ENCODE results near the gene GPR153.
"Not testable (repeated sequence)": the region's sequence is repeated elsewhere in the genome, so short reads cannot be mapped to it uniquely, and the experiment has no call there.

GPR153 gene

DNA sequence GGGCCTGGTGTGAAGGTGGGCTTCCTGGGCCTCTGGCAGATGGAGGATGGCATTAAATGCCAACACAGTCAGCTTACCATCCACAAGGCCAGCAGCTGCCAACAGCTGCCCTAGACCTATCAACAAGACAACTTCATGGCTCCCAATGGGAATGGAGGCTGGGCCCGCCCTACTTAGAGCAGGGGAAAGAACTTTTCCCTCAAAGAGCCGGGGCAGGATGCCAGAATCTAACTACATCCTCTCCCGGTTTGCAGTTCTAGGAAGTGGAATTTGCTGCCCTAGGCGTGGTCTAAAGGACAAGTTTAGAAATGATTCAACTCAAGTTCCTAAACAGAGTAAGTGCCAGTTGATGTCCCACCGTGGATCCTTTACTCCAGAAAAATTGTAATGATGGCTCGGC, 38.3 kb downstream of the GPR153 start:
- DNase-seq = no peak

DNA sequence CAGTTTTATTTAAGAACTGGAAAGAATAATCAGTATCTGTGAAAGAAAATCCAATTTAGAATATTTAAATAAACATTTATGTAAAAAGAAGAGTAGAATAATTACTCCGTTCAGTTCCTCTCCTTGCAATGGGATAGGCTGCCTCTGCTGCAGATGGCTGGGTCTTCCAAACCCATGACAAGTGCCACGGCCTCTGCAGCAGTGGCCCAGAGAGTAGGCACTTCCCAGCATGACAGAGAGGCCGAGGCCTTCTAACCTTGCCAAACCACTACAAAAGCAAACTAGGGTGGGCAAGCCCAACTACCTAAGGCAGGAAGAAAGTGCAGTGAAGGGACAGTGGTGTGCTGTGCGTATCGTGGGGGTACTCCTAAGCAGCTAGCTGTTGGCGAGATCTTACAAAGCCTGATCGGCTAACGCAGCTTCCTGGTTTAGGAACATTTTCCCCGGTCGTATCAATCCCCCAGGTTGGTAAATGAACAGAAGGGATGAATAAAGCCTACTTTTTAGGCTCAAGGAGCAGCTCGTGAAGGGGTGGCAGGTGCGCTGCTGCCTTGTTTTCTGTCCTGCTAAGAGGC, 39.6 kb downstream of the GPR153 start:
- DNase-seq = no peak

DNA sequence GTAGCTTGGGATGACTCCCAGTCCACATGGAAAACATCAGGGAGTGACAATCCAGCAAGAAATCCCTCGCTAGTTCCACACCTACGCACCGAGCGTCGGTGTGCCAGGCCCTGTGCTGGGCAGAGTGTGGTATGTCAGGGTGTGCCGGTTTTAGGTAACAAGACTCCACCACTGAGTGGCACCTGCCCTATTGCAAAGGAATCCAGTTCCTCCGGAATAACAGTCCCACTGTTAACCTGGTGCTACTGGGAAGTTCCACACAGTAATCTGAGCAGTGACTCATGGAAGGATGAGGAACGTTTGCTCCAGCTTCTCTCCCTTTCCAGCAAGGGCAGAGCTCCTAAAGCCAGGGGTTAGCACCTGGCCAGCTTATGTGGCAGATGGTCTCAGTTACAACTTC, 40.7 kb downstream of the GPR153 start:
- no peak for DNase-seq

DNA sequence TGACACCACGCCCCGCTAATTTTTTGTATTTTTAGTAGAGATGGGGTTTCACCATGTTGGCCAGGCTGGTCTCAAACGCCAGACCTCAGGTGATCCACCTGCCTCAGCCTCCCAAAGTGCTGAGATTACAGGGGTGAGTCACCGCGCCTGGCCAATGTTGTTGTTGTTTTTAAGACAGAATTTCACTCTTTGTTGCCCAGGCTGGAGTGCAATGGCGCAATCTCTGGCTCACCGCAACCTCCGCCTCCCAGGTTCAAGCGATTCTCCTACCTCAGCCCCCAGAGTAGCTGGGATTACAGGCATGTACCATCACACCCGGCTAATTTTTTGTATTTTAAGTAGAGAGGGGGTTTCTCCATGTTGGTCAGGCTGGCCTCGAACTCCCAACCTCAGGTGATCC, 41.3 kb downstream of the GPR153 start:
- not testable (repeated sequence) for DNase-seq

DNA sequence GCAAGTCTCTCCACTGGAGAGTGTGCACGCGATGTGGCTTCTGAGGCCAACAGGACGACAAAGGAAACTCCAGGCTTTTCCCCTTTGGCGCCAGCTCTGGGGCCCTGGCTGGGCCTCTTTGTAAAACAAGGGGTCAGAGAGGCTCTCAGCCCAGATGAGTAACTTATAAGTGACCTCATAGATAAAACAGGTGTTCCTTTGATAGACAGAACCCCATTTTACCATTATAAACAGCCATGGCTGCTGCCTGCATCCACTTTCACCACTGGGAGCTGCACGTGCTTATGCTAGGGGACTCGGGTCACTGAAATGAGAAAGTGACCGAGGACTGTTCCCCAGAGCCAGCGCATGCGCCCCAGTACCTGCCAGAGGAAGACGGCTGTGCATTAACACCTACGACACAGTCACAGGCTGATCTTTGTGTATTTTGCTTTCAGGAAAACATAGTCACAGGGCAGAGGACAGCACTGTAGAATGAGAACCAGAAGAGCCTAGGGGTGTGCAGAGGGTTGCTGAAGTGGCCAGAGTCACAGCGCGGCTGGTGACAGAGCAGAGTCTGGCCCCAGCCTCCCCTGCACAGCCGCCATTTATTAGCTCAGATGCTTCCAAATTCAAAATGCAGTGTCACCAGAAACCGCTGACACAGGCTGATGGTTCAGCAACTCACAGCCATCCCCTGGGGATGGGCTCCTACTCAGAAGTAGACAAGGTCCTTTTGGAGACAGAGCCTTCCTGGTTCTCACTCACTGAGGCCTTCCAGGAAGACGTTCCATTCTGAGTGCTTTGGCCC, 42.3 kb downstream of the GPR153 start:
- DNase-seq = no peak

DNA sequence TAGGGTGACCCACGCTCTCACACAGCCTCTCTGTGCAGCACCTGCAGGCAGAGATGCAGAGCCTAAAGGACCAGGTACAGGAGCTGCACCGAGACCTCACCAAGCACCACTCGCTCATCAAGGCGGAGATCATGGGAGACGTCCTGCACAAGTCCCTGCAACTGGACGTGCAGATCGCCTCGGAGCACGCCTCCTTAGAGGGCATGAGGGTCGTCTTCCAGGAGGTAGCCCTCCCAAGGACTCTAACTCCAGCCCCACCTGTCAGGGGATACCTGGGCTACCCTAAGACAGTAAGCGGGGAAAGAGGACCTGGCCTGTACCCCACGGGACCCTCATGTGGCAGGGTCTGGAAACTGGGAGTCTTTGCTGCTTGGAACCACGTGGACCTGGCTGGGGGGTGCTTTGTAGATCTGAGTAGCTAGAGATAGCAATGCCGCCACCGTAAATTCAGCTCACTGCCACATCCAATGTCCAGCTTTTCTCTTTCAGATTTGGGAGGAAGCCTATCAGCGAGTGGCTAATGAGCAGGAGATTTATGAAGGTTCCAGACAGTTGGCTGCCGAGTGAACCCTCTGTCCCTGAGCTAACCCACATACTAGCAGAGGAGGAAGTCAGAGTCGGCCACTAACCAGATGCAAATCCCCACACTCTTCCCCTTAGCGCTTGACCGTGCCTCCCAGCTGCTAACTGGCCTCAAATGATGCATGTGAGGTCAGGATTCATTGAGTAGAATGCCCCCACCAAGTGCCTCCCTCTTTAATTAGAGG, 48.5 kb downstream of the GPR153 start:
- no peak for DNase-seq

DNA sequence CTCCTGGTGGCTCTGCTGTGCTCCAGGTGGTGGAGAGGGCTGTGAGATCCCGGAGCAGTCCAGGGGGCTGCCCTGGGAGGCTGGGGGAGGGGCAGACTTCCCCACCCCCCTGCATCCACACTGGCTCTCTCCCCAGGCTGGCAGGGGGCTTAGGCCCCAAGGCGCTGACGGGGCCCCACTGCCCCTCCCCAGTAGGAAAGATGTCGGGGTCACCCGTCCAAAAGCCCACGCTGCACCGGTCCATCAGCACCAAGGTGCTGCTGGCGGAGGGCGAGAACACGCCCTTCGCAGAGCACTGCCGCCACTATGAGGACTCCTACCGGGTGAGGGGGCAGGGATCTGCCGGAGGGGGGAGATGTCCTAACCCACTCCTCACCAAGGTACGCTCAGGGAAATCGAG, 49.2 kb downstream of the GPR153 start:
- no peak for DNase-seq

DNA sequence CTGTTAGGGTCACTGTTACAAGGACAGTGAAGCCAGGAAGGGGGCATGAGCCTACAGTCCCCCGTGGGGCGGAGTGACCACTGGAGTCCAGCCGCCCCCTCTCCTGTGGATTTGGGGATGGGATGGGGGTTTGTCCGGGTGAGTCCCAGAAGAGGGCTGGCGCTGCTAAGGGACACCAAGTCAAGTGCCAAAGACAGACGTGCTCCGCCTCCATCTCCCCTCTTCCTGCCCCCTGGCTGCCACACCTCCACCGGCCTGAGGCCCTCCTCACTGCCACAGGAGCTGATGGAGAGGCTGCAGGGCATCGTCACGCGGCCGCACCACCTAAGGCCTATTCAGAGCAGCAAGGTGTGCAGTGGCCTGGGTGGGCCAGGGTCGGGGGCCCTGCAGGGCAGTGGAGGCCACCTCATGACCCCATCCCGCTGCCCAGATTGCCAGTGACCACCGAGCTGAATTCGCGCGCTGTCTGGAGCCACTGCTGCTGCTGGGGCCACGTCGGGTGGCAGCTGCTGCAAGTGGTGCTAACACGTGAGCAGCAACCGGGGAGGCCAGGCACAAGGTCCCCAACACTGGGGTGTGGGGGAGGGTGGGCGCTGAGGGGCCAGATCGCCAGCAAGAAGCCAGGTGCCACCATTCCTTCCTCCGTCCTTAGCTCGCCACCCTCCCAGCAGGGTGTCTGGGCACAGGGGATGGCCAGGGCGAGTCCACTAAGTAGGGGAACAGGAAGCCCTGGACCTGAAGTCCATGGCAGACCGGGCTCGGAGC, 50.1 kb downstream of the GPR153 start:
- no peak for DNase-seq

DNA sequence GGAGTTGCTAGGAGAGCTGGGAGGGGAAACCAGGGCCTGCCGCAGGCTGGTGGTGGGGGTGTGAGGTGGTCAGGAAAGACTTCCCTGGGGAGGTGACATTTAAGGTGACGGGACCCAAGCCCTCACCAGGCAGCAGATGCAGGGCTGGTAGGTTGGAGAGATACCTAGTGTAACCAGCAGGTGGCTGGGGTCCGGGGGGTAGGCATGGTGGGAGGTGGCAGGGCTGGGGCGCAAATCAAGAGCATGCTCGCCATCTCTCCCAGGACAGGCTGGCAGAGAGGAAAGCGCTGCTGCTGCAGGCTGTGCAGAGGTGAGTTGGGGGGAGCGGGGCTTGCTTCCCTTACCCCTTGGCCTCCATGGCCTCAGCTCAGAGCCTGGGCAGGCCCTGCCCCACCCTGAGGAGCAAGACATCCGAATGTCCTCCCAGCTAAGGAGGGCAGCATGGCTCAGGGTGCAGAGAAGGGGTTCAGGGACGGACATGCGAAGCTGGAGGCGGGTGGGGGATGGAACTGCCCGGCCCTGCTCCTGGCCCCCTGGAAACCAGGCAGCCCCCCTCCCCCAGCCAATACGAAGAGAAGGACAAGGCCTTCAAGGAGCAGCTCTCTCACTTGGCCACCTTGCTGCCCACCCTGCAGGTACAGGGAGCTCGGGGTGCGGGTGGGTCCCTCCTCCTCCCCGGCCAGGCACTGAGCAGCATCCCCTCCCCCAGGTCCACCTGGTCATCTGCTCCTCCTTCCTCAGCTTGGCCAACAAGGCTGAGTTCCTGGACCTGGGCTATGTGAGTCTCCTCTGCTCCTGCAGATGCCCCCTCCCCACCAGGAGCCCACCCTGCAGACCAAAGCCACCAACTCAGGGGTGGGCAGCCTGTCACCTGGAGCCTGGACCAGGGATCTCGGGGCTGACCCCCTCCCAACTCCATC, 51.0 kb downstream of the GPR153 start:
- no peak for DNase-seq

DNA sequence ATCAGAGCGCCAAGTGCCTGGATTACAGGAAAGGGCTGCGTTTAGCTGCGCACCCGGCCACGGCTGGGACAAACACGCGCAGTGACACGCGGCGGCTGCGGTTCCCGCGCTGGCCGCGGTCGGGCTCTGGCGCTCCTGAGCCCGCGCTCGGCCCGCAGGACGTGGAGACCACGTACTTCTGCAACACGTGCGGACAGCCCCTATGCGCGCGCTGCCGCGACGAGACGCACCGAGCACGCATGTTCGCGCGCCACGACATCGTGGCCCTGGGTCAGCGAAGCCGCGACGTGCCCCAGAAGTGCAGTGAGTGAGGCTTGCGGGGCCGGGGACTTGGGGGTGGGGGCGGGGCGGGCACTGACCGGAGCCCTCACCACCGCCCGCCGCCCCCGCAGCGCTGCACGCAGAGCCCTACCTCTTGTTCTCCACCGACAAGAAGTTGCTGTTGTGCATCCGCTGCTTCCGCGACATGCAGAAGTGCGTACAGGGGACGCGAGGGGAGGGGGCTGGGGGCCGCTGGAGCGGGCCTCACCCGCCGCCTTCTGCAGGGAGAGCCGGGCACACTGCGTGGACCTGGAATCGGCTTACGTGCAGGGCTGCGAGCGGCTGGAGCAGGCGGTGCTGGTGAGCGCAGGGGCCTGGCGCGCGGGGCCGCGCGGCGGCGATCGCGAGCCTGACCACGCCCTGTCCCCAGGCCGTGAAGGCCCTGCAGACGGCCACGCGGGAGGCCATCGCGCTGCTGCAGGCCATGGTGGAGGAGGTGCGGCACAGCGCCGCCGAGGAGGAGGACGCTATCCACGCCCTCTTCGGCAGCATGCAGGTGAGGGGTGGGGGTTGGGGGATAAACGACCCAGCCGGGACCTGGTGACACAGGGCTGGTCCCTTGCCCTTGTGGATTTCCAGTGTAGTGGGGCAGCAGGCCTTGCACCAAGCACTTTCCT, 51.9 kb downstream of the GPR153 start:
- DNase-seq = no peak

DNA sequence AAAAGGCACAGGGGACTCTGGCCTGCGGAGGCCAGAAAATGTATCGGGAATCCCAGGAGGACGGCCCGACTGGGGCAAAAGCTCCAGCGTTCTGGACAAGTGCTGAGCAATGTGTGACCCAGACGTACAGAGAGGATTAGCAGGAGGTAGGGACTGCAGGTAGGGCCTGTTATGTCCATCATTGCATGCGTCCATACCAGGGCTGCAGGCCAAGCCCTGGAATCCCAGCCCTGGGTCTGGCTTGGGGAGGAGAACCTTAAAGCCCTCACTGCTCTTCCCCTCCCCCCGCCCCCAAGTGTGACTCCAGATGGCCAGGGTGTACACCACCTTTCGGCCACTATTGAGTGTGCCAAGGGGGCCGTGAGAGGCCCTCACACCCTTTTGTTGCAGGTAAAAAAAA, 53.0 kb downstream of the GPR153 start:
- no peak for DNase-seq

DNA sequence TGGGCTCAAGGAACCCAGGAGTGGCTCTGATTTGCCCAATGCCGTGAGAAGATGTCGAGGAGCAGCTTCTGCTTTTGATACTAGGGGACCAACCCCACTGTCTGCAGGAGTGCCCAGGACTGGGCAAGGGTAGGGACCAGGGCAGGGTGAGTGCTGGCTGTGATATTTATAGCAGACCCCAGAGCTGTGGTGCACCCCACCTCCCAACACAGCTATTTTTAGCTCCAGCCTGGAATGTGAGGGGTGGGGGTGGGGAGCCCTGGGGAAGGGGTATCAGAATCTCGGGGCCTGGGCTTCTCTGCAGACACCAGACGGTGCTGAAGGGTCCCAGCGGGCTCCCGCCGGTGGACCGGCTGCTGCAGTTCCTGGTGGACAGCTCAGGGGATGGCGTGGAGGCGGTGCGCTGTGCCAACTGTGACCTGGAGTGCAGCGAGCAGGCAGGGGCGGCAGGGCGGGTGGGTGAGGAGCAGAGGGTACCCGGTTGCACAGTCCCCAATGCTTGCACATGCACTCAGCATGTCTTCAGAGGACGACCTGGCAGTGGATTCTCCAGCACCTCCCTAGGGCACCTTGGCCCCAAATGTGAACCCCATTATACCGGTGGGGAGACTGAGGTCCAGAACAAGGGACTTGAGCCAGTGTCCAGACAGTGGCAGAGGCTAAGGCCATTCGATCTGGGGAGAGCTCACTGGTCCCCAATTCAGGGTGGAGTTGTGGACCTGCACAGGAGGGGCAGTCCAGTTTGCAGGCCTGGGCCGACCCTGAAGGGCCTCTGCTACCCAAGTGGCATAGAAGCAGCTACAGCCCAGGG, 53.6 kb downstream of the GPR153 start:
- no peak for DNase-seq

DNA sequence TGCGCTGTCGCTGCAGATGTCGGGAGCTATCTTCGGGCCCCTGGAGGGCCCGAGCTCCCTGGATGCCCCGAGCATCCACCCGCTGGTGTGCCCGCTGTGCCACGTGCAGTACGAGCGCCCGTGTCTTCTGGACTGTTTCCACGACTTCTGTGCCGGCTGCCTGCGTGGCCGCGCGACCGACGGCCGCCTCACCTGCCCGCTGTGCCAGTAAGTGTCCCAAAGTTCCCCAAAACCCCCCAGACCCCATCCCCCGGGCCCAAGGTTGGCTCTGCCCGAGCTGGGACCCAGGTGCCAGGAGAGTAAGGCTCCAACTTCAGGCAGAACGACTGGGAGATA, 54.4 kb downstream of the GPR153 start:
- no peak for DNase-seq

DNA sequence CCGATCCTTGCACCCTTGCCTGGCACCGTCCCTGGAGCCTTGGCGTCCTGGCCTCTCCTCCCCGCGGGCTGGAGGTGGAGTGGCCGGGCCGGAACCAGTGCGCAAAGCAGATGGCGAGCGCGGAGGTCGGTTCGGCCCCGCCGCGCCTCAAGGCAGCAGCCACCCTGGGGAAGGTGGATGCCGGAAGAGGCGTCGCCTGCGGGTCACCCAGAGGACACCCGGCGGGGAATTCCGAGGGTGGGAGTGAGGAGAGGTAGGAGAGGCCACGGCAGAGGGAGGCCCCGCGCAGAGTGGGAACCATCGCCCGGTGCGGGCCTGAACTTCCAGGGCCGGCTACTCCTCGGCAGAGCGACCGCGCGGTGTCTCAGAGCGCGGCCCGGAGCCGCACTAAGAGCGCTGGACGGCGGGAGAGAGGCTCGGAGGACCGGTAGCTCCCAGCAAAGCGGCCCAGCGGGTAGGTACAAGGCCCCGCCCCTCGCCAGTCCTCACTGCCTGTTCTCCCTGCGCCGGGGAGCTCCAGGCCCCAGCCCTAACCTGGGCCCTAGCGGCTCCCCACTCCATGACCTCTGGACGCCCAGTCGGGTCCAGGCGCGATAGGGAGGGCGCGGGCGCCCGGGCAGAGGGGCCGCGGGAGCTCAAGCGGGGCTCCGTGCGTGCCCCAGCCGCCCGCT, 54.9 kb downstream of the GPR153 start, which contains the start of gene RNF207:
RNF207 (plus strand) TSS at position 271 of the 671 bp plus-strand sequence. CDS start 417 bp downstream, outside the sequence.
- DNase-seq = peak; percentile 34

DNA sequence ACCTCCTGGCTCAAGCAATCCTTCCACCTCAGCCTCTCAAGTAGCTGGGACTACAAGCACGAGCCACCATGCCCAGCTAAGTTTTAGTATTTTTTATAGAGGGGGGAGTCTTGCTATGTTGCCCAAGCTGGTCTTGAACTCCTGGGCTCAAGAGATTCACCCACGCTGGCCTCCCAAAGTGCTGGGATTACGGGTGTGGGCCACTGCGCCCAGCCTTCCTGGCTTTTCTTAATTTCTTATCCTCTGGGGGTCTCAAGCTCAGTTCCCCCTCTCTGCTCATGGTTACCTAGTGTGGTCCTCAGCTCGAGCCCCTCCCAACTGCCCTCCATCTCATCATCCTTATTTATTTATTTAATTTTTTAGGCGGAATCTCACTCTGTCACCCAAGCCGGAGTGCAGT, 58.6 kb downstream of the GPR153 start:
- DNase-seq = no peak

DNA sequence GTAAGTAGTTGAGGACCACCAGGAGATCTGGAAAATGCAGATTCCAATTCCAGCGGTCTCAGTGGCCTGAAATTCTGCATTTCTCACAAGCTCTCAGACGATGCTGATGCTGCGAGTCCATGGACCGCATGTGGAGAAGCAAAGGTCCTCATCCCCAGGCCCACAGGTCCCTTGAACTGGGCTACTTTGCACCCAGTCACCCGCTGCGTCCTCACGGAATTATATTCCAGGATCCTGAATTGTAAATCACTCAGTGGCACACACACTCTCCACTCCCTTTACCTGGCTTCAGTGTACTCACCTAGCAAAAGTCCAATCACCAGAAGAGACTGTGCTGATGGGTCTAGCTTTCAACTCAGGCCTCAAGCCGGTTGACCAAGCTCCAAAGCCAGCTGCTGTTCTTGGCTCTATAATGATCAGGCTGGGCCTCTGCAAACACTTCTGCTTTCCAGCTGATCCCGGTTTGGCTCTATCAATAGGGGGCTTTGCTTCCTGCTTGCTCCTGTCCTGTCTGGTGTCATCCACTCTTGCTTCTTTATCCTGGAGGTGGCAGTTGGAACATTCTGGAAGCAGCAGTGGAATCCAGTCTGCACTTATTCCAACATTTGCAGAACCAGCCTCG, 60.6 kb downstream of the GPR153 start:
- no peak for DNase-seq

DNA sequence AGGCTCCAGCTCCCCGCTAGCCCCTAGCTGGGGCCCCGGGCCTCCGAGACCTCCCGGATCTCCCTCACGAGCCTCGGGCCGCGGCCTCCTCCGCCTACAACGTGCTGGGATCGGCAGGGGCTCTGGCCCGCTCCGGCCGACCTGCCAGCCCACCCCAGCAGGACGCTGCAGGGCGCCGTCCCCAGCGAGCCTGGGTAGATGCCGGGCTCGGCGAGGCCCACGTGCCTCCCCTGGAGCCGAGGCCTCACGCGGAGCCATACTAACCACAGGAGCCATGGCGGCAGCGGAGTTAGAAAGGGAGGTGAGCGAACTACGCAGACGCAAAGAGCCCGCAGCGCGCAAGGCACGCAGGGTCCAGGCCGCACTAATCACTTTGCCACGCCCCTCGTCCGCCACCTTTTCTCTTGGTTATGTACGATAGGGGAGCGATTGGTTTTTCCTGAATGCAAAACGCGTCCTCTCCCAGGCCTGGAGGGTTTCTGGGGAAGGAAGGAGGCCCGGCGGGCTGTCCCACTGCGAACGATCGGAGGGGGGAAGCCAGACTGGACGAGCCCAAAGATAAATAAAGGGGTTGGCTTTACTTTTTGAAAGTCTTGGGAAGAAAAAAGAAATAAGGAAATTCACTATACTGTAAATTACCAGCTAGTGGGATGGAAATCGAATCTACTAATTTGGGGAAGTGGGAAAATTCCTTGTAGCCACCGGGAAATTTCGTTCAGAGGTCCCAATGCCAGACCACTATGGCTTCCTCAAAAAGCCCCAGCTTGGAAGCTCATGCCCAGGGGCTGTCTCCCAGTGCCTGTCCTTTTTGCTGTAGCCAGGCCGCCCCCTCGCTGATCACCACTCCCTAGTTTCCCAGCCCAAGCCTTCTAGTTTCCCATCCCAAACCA, 61.4 kb downstream of the GPR153 start, which contains the start of gene RPL22:
RPL22 (minus strand) TSS at position 298 of the 890 bp plus-strand sequence; CDS start at position 276, 22 bp downstream.
- peak; percentile 96 for DNase-seq
